ENCODE results near the gene CAMTA2. TPM values are rescaled to one million over a fixed set of nuclear protein-coding genes. Genes with fewer than 3 reads are reported as not detected.

Gene CAMTA2
- total and polyA plus RNA-seq, 2 donors (not counting 1 experiment from before 2014, with no cell fraction given) = 12.4 to 18.3 TPM

DNA sequence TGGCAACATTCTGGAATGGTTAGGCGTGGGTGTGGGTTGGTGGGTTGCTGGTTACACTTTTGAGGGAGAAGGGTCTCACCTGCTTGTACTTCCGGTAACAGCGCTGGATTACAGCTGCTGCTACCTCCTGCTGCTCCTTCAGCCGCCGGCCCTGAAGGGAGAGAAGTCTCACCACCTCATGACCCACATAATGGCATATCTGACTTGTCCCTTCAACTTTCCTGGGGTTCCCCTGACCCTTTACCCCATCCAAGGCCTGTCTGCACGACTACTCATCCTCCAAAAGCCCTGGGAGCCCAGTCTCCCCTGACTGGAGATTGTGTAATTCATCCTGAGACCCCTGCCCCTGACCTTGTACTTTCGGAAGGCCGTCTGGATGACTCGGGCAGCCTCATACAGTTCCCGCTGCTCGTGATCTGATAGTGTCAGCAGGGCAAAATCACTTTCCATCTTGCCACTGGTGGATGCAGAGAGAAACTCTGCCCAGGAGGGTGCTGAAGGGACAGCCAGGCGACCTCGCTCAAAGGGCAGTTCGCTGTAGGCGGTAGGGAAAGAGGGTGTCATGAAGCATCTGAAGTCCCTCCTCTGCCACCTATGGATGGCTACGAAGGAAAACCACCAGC is 17.8 kb downstream of the CAMTA2 start:
- H3K79me2 ChIP-seq (ENCODE audit: control insufficient read depth, insufficient read depth, low read length) = peaks cover 15% of the 10 kb centered on the region
- H2AFZ ChIP-seq (ENCODE audit: low read length) = no peak overlapping the region
- TF ChIP-seq, protein P1, sequence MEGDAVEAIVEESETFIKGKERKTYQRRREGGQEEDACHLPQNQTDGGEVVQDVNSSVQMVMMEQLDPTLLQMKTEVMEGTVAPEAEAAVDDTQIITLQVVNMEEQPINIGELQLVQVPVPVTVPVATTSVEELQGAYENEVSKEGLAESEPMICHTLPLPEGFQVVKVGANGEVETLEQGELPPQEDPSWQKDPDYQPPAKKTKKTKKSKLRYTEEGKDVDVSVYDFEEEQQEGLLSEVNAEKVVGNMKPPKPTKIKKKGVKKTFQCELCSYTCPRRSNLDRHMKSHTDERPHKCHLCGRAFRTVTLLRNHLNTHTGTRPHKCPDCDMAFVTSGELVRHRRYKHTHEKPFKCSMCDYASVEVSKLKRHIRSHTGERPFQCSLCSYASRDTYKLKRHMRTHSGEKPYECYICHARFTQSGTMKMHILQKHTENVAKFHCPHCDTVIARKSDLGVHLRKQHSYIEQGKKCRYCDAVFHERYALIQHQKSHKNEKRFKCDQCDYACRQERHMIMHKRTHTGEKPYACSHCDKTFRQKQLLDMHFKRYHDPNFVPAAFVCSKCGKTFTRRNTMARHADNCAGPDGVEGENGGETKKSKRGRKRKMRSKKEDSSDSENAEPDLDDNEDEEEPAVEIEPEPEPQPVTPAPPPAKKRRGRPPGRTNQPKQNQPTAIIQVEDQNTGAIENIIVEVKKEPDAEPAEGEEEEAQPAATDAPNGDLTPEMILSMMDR (conservative IDR thresholded peaks at IDR 0.05 in 1 of 2, IDR thresholded peaks at IDR 0.05 in 1 of 2; ENCODE audit: low read depth in 1 of 2, low read length in 2 of 2) = no peak
- TF ChIP-seq EZH2 (IDR thresholded peaks at IDR 0.05; ENCODE audit: low read length, missing control alignments) = no peak
- peak overlapping the region in 3 of 4 experiments; percentile 33 to 87 (median 81) for H3K4me3 ChIP-seq (replicated peaks in 1 of 4; ENCODE audit: control extremely low read depth in 1 of 4, insufficient read depth in 1 of 4, low read depth in 3 of 4, low read length in 4 of 4)
- peaks cover 19% of the 10 kb centered on the region for H3K4me1 ChIP-seq (ENCODE audit: control insufficient read depth, extremely low read depth, insufficient read depth, low read length)
- DNase-seq (ENCODE audit: low read depth in 2 of 2) = peak; percentile 47 to 58
- peaks cover 13% of the 10 kb centered on the region for H3K36me3 ChIP-seq (ENCODE audit: control insufficient read depth, insufficient read depth, low read length)
- H3K9me3 ChIP-seq (ENCODE audit: control insufficient read depth, insufficient read depth, low read depth, low read length) = no peaks in the 10 kb centered on the region
- peak overlapping the region; percentile 97 for H3K27ac ChIP-seq (ENCODE audit: insufficient read depth, low read length)
- peak overlapping the region; percentile 83 for H3K4me2 ChIP-seq (ENCODE audit: extremely low read depth, insufficient read depth, low read length)
- H3K9ac ChIP-seq (ENCODE audit: insufficient read depth, low read length) = peak overlapping the region; percentile 9
- H4K20me1 ChIP-seq (ENCODE audit: control insufficient read depth, extremely low read depth, insufficient read depth, low read length) = no peaks in the 10 kb centered on the region
- H3K27me3 ChIP-seq (ENCODE audit: control insufficient read depth, insufficient read depth, low read length) = no peaks in the 10 kb centered on the region

GRCh38 chr17:4969047-4969550 is 18.4 kb downstream of the CAMTA2 start:
- Histone ChIP-seq H3K36me3 (ENCODE audit: control insufficient read depth, insufficient read depth, low read length) (peaks cover 13% of the 10 kb centered on the region), H3K27me3 (ENCODE audit: control insufficient read depth, insufficient read depth, low read length) (no peaks in the 10 kb centered on the region), H3K27ac (ENCODE audit: insufficient read depth, low read length) (peak overlapping the region; percentile 97), H3K9ac (ENCODE audit: insufficient read depth, low read length) (peak overlapping the region; percentile 74), H2AFZ (ENCODE audit: low read length) (no peak overlapping the region), H3K4me3 (replicated peaks in 1 of 4; ENCODE audit: control extremely low read depth in 1 of 4, insufficient read depth in 1 of 4, low read depth in 3 of 4, low read length in 4 of 4) (peak overlapping the region; percentile 15 to 87 (median 57)), H3K4me1 (ENCODE audit: control insufficient read depth, extremely low read depth, insufficient read depth, low read length) (peaks cover 19% of the 10 kb centered on the region), H3K4me2 (ENCODE audit: extremely low read depth, insufficient read depth, low read length) (peak overlapping the region; percentile 83), H3K9me3 (ENCODE audit: control insufficient read depth, insufficient read depth, low read depth, low read length) (no peaks in the 10 kb centered on the region), H3K79me2 (ENCODE audit: control insufficient read depth, insufficient read depth, low read length) (peaks cover 15% of the 10 kb centered on the region), H4K20me1 (ENCODE audit: control insufficient read depth, extremely low read depth, insufficient read depth, low read length) (no peaks in the 10 kb centered on the region)
- TF ChIP-seq, protein P1 (conservative IDR thresholded peaks at IDR 0.05 in 1 of 2, IDR thresholded peaks at IDR 0.05 in 1 of 2; ENCODE audit: low read depth in 1 of 2, low read length in 2 of 2) = no peak
- TF ChIP-seq EZH2 (IDR thresholded peaks at IDR 0.05; ENCODE audit: low read length, missing control alignments) = no peak
- peak; percentile 94 to 97 for DNase-seq (ENCODE audit: low read depth in 2 of 2)

DNA sequence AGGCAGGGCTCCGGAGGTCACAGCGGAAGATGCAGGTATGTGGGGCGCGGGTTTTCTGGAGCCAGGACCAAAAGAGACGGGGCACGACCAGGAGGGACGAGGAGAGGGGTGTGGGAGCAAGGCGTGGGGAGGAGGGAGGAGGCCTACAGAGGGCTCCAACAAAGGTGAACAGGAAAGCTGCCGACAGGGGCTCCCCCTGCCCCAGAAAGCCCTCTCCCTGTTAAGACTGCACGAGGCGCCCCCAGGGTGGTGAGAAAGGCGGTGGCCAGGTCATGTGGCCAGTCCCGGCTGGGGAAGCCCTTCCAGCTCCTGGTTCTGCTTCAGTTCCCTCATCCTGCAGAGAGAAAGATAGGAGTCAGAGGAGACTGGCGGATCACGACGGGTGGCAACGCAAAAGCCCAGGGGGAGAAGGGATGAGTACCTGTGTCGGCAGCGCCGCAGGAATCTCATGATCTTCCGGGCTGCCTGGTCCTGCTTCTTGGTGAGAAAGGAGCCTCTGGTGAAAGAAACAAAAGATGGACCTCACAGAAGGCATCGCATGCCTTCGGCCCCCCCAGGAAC is 18.9 kb downstream of the CAMTA2 start:
- H3K4me1 ChIP-seq (ENCODE audit: control insufficient read depth, extremely low read depth, insufficient read depth, low read length) = peaks cover 19% of the 10 kb centered on the region
- no peak overlapping the region for H2AFZ ChIP-seq (ENCODE audit: low read length)
- TF ChIP-seq, protein P1 (conservative IDR thresholded peaks at IDR 0.05 in 1 of 2, IDR thresholded peaks at IDR 0.05 in 1 of 2; ENCODE audit: low read depth in 1 of 2, low read length in 2 of 2) = no peak
- no peak for TF ChIP-seq EZH2 (IDR thresholded peaks at IDR 0.05; ENCODE audit: low read length, missing control alignments)
- H3K9me3 ChIP-seq (ENCODE audit: control insufficient read depth, insufficient read depth, low read depth, low read length) = no peaks in the 10 kb centered on the region
- H4K20me1 ChIP-seq (ENCODE audit: control insufficient read depth, extremely low read depth, insufficient read depth, low read length) = no peaks in the 10 kb centered on the region
- DNase-seq (ENCODE audit: low read depth in 2 of 2) = no peak
- H3K9ac ChIP-seq (ENCODE audit: insufficient read depth, low read length) = peak overlapping the region; percentile 74
- peaks cover 10% of the 10 kb centered on the region for H3K36me3 ChIP-seq (ENCODE audit: control insufficient read depth, insufficient read depth, low read length)
- peak overlapping the region; percentile 15 to 87 (median 57) for H3K4me3 ChIP-seq (replicated peaks in 1 of 4; ENCODE audit: control extremely low read depth in 1 of 4, insufficient read depth in 1 of 4, low read depth in 3 of 4, low read length in 4 of 4)
- H3K79me2 ChIP-seq (ENCODE audit: control insufficient read depth, insufficient read depth, low read length) = peaks cover 15% of the 10 kb centered on the region
- peak overlapping the region; percentile 83 for H3K4me2 ChIP-seq (ENCODE audit: extremely low read depth, insufficient read depth, low read length)
- peak overlapping the region; percentile 97 for H3K27ac ChIP-seq (ENCODE audit: insufficient read depth, low read length)
- H3K27me3 ChIP-seq (ENCODE audit: control insufficient read depth, insufficient read depth, low read length) = no peaks in the 10 kb centered on the region

All from fibroblast of lung (primary cell).